ENCODE measurements around the gene UPF2.

UPF2 gene

GRCh38 chr10:11871466-11871865, 171.1 kb downstream of the UPF2 start:
- no peaks in the 10 kb centered on the region for H3K36me3 Mint-ChIP-seq (ENCODE audit: low read depth)
- H3K4me3 Mint-ChIP-seq, result no peak overlapping the region
- H3K27ac Mint-ChIP-seq, result no peak overlapping the region
- TF ChIP-seq CTCF (IDR thresholded peaks at IDR 0.05), result no peak
- H3K9me3 Mint-ChIP-seq, result no peaks in the 10 kb centered on the region
- peaks cover 7% of the 10 kb centered on the region for H3K27me3 Mint-ChIP-seq (ENCODE audit: low read depth, poor library complexity)
- peaks cover 45% of the 10 kb centered on the region for H3K4me1 Mint-ChIP-seq
- DNase-seq, result no peak

DNA sequence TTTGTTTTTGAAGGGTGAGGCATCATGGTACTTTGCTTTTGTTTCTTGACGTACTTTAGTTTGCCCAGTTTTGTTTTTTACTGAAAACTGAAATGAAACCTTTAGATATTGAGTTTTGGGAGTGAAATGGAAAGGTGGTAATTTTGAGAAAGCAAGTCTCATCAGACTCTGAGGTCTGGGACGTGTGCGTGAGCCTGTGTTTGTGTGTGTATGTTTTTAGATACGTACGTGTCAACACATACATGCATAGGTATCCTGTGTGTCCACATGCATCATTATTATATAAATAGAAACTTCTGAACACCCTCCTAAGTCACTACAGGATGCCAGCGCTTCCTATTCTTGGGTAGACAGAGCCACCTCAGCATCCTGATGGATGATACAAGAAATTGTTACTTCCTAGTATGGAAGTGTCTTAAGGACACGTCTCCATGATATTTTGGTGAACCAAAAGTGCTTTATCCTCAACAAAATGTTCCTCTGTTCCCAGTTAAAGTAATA, 171.7 kb downstream of the UPF2 start:
- no peaks in the 10 kb centered on the region for H3K36me3 Mint-ChIP-seq (ENCODE audit: low read depth)
- H3K27ac Mint-ChIP-seq, result peak overlapping the region; percentile 43
- no peak for TF ChIP-seq CTCF (IDR thresholded peaks at IDR 0.05)
- DNase-seq, result no peak
- no peak overlapping the region for H3K4me3 Mint-ChIP-seq
- H3K27me3 Mint-ChIP-seq (ENCODE audit: low read depth, poor library complexity), result peaks cover 12% of the 10 kb centered on the region
- H3K4me1 Mint-ChIP-seq, result peaks cover 40% of the 10 kb centered on the region
- H3K9me3 Mint-ChIP-seq, result no peaks in the 10 kb centered on the region

DNA sequence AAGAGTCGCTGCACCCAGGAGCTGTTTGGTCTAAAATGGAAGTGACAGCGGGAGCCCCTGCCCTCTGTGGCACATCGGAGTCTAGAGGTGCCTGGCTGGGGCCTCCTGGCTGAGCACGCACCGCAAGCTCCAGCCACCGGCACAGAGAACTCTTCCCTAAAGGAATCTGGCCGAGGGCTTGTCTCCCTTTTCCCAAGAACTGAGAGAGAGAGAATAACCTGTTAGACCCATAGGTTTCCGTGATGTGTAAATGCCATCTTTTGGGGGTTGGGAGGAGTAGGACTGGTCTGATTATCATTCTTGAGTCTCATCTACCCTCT, 172.2 kb downstream of the UPF2 start:
- peaks cover 34% of the 10 kb centered on the region for H3K4me1 Mint-ChIP-seq
- H3K9me3 Mint-ChIP-seq, result no peaks in the 10 kb centered on the region
- H3K36me3 Mint-ChIP-seq (ENCODE audit: low read depth), result no peaks in the 10 kb centered on the region
- H3K27ac Mint-ChIP-seq, result peak overlapping the region; percentile 43
- no peak overlapping the region for H3K4me3 Mint-ChIP-seq
- no peak for TF ChIP-seq CTCF (IDR thresholded peaks at IDR 0.05)
- H3K27me3 Mint-ChIP-seq (ENCODE audit: low read depth, poor library complexity), result peaks cover 12% of the 10 kb centered on the region
- DNase-seq, result no peak

Measured in nephron progenitor cell (in vitro differentiated cells).